ENCODE results near the gene APOL5.
A peak's percentile ranks its signal among the peaks of the same experiment; 100 is the strongest.

APOL5 gene

GRCh38 chr22:35739076-35739930, 21.6 kb downstream of the APOL5 start:
- H3K4me3 ChIP-seq = no peak overlapping the region
- no peak overlapping the region for H3K27ac ChIP-seq

- Histone ChIP-seq H3K4me3 (no peak overlapping the region), H3K27ac (no peak overlapping the region)
Measured at GRCh38 chr22:35739931-35740380, 22.3 kb downstream of the APOL5 start.

- Histone ChIP-seq H3K4me3 (no peak overlapping the region), H3K27ac (no peak overlapping the region)
Measured at GRCh38 chr22:35740616-35741015, 22.9 kb downstream of the APOL5 start.

GRCh38 chr22:35742342-35743100, 24.8 kb downstream of the APOL5 start:
- no peak overlapping the region for H3K4me3 ChIP-seq
- H3K27ac ChIP-seq = peak overlapping the region in 5 of 21 experiments; percentile 0 to 64 (median 34)

GRCh38 chr22:35743326-35743860, 25.7 kb downstream of the APOL5 start:
- H3K27ac ChIP-seq = peak overlapping the region in 4 of 21 experiments; percentile 13 to 63 (median 26)

GRCh38 chr22:35746248-35746647, 28.6 kb downstream of the APOL5 start:
- Histone ChIP-seq H3K27ac (no peak overlapping the region), H3K4me3 (no peak overlapping the region)

More at GRCh38 chr22:35743326-35743860, 25.7 kb downstream of the APOL5 start:
- H3K4me3 ChIP-seq = no peak overlapping the region

GRCh38 chr22:35746946-35747703, 29.5 kb downstream of the APOL5 start:
- H3K27ac ChIP-seq = peak overlapping the region in 1 of 21 experiments; percentile 7
- H3K4me3 ChIP-seq = no peak overlapping the region

- no peak overlapping the region for H3K27ac ChIP-seq
- H3K4me3 ChIP-seq = no peak overlapping the region
Measured at GRCh38 chr22:35749808-35750207, 32.1 kb downstream of the APOL5 start.

- Histone ChIP-seq H3K27ac (peak overlapping the region in 4 of 21 experiments; percentile 4 to 35 (median 23)), H3K4me3 (no peak overlapping the region)
Measured at GRCh38 chr22:35752006-35752862, 34.6 kb downstream of the APOL5 start.

GRCh38 chr22:35752863-35753189, 35.2 kb downstream of the APOL5 start:
- Histone ChIP-seq H3K4me3 (no peak overlapping the region), H3K27ac (peak overlapping the region in 4 of 21 experiments; percentile 4 to 35 (median 23))

- Histone ChIP-seq H3K4me3 (no peak overlapping the region), H3K27ac (no peak overlapping the region)
Measured at GRCh38 chr22:35754761-35755160, 37.1 kb downstream of the APOL5 start.

- H3K27ac ChIP-seq = no peak overlapping the region
- H3K4me3 ChIP-seq = no peak overlapping the region
Measured at GRCh38 chr22:35756722-35757121, 39.0 kb downstream of the APOL5 start.

- Histone ChIP-seq H3K4me3 (no peak overlapping the region), H3K27ac (no peak overlapping the region)
Measured at GRCh38 chr22:35758394-35758793, 40.7 kb downstream of the APOL5 start.

GRCh38 chr22:35761037-35761436, 43.4 kb downstream of the APOL5 start:
- no peak overlapping the region for H3K4me3 ChIP-seq
- no peak overlapping the region for H3K27ac ChIP-seq

- Histone ChIP-seq H3K27ac (peak overlapping the region in 3 of 21 experiments; percentile 18 to 56 (median 18)), H3K4me3 (no peak overlapping the region)
Measured at GRCh38 chr22:35766654-35767580, 49.2 kb downstream of the APOL5 start.

- no peak overlapping the region for H3K27ac ChIP-seq
- H3K4me3 ChIP-seq = no peak overlapping the region
Measured at GRCh38 chr22:35769974-35770373, 52.3 kb downstream of the APOL5 start.

GRCh38 chr22:35775339-35775738, 57.7 kb downstream of the APOL5 start:
- Histone ChIP-seq H3K27ac (no peak overlapping the region), H3K4me3 (no peak overlapping the region)

Data from skin epidermis (tissue), 12 donors.